Osteocyte (in vitro differentiated cells): ENCODE results near the gene TSHZ2. TPM values are rescaled to one million over a fixed set of nuclear protein-coding genes. Genes with fewer than 3 reads are reported as not detected.

Experiments
- DNase-seq: peaks from one replicate; pipeline ENCODE4 v3.0.0; 2021; ENCODE audit warnings: mixed read lengths; ENCODE audit not compliant: unreplicated experiment; ENCODE audit errors: extremely low spot score
- H3K27ac Mint-ChIP-seq: one replicate; pipeline ENCODE4 v1.8.0; 2021; ENCODE audit warnings: mild to moderate bottlenecking, mixed read lengths; ENCODE audit not compliant: unreplicated experiment
- H3K27me3 Mint-ChIP-seq: one replicate; pipeline ENCODE4 v1.8.0; 2021; ENCODE audit warnings: mixed read lengths; ENCODE audit not compliant: unreplicated experiment
- H3K36me3 Mint-ChIP-seq: one replicate; pipeline ENCODE4 v1.8.0; 2021; ENCODE audit warnings: mixed read lengths; ENCODE audit not compliant: unreplicated experiment
- H3K4me1 Mint-ChIP-seq: one replicate; pipeline ENCODE4 v1.8.0; 2021; ENCODE audit warnings: mixed read lengths; ENCODE audit not compliant: unreplicated experiment
- H3K4me3 Mint-ChIP-seq: one replicate; pipeline ENCODE4 v1.8.0; 2021; ENCODE audit warnings: mild to moderate bottlenecking, moderate library complexity, mixed read lengths; ENCODE audit not compliant: unreplicated experiment
- H3K9me3 Mint-ChIP-seq: one replicate; pipeline ENCODE4 v1.8.0; 2021; ENCODE audit warnings: mixed read lengths; ENCODE audit not compliant: unreplicated experiment
- CTCF ChIP-seq: fragments of 200-600 bp; sonication (generic); IDR thresholded peaks from 2 replicates; pipeline ENCODE4 v1.5.0; 2021; ENCODE audit warnings: antibody characterized with exemption, mild to moderate bottlenecking, moderate library complexity
- total RNA-seq: library from RNA; stranded (reverse); gene quantifications from 2 replicates; pipeline ENCODE4 v1.2.1, GENCODE V29; 2021

TSHZ2 gene
- total RNA-seq, 1 donor from 2014 or later = not detected

GRCh38 chr20:53278555-53278954 lies 306.4 kb downstream of the TSHZ2 start:
- DNase-seq = no peak
- H3K27me3 Mint-ChIP-seq = no peaks in the 10 kb centered on the region
- no peaks in the 10 kb centered on the region for H3K9me3 Mint-ChIP-seq
- no peak overlapping the region for H3K27ac Mint-ChIP-seq
- TF ChIP-seq CTCF = no peak
- no peaks in the 10 kb centered on the region for H3K4me1 Mint-ChIP-seq
- no peaks in the 10 kb centered on the region for H3K36me3 Mint-ChIP-seq
- H3K4me3 Mint-ChIP-seq = no peak overlapping the region

GRCh38 chr20:53279735-53280134 lies 307.6 kb downstream of the TSHZ2 start:
- no peak overlapping the region for H3K27ac Mint-ChIP-seq
- no peak overlapping the region for H3K4me3 Mint-ChIP-seq
- no peaks in the 10 kb centered on the region for H3K9me3 Mint-ChIP-seq
- no peak for TF ChIP-seq CTCF
- DNase-seq = no peak
- H3K4me1 Mint-ChIP-seq = no peaks in the 10 kb centered on the region
- no peaks in the 10 kb centered on the region for H3K27me3 Mint-ChIP-seq
- H3K36me3 Mint-ChIP-seq = no peaks in the 10 kb centered on the region

- no peaks in the 10 kb centered on the region for H3K27me3 Mint-ChIP-seq
- no peak for DNase-seq
- TF ChIP-seq CTCF = no peak
- H3K4me3 Mint-ChIP-seq = no peak overlapping the region
- no peaks in the 10 kb centered on the region for H3K36me3 Mint-ChIP-seq
- no peaks in the 10 kb centered on the region for H3K9me3 Mint-ChIP-seq
- H3K27ac Mint-ChIP-seq = no peak overlapping the region
- H3K4me1 Mint-ChIP-seq = no peaks in the 10 kb centered on the region
These were observed 309.5 kb downstream of the TSHZ2 start for GRCh38 chr20:53281557-53282117.

GRCh38 chr20:53282217-53282955 lies 310.2 kb downstream of the TSHZ2 start:
- H3K9me3 Mint-ChIP-seq = no peaks in the 10 kb centered on the region

More at GRCh38 chr20:53282217-53282955, 310.2 kb downstream of the TSHZ2 start:
- Mint-ChIP-seq H3K36me3 (no peaks in the 10 kb centered on the region), H3K27me3 (no peaks in the 10 kb centered on the region), H3K27ac (no peak overlapping the region), H3K4me1 (no peaks in the 10 kb centered on the region), H3K4me3 (no peak overlapping the region)
- no peak for DNase-seq
- TF ChIP-seq CTCF = no peak
